Neural progenitor cell (in vitro differentiated cells): Measurements from ENCODE around the gene TPBGL. TPM values are rescaled to one million over a fixed set of nuclear protein-coding genes. Genes with fewer than 3 reads are reported as not detected.

Experiments used
- DNase-seq: peaks from one replicate; pipeline ENCODE4 v3.0.0-alpha.2; 2016; ENCODE audit warnings: low spot score
- H2AFZ ChIP-seq: fragments of 200-600 bp; sonication (generic); replicated peaks from 2 replicates; pipeline ENCODE4 v1.6.1; 2016; ENCODE audit warnings: antibody characterized with exemption
- H3F3A ChIP-seq: fragments of 200-600 bp; sonication (generic); 2 replicates; pipeline ENCODE4 v1.6.1; 2016; ENCODE audit warnings: antibody characterized with exemption, low read depth
- H3K27ac ChIP-seq: fragments of 200-600 bp; sonication (generic); 2 replicates; pipeline ENCODE4 v1.5.1; 2016; ENCODE audit warnings: mild to moderate bottlenecking
- H3K27me3 ChIP-seq: fragments of 200-600 bp; sonication (generic); 2 replicates; pipeline ENCODE4 v1.6.1; 2016; ENCODE audit warnings: mild to moderate bottlenecking, moderate library complexity
- H3K36me3 ChIP-seq: fragments of 200-600 bp; sonication (generic); 2 replicates; pipeline ENCODE4 v1.5.1; 2016
- H3K4me1 ChIP-seq: fragments of 200-600 bp; sonication (generic); 2 replicates; pipeline ENCODE4 v1.6.1; 2016; ENCODE audit warnings: mixed run types
- H3K4me2 ChIP-seq: fragments of 200-600 bp; sonication (generic); 2 replicates; pipeline ENCODE4 v1.6.1; 2016
- H3K4me3 ChIP-seq: fragments of 200-600 bp; sonication (generic); 2 replicates; pipeline ENCODE4 v1.5.1; 2016
- H3K79me2 ChIP-seq: fragments of 200-600 bp; sonication (generic); 2 replicates; pipeline ENCODE4 v1.6.1; 2016; ENCODE audit warnings: low read depth
- H3K9ac ChIP-seq: fragments of 200-600 bp; sonication (generic); 2 replicates; pipeline ENCODE4 v1.6.1; 2016
- H3K9me3 ChIP-seq: fragments of 200-600 bp; sonication (generic); 2 replicates; pipeline ENCODE4 v1.5.1; 2016; ENCODE audit warnings: low read depth
- H4K20me1 ChIP-seq: fragments of 200-600 bp; sonication (generic); 2 replicates; pipeline ENCODE4 v1.6.1; 2016; ENCODE audit warnings: low read depth
- H3K27ac Mint-ChIP-seq: 3 replicates; pipeline ENCODE4 v1.8.0; 2021; ENCODE audit warnings: mixed read lengths
- H3K27me3 Mint-ChIP-seq: 2 replicates; pipeline ENCODE4 v1.8.0; 2022; ENCODE audit warnings: low read depth, mild to moderate bottlenecking, inconsistent platforms, moderate library complexity, mixed read lengths; ENCODE audit not compliant: insufficient read depth
- H3K36me3 Mint-ChIP-seq: 3 replicates; pipeline ENCODE4 v1.8.0; 2021; ENCODE audit warnings: mixed read lengths
- H3K4me1 Mint-ChIP-seq: 3 replicates; pipeline ENCODE4 v1.8.0; 2021; ENCODE audit warnings: mixed read lengths
- H3K4me3 Mint-ChIP-seq: 3 replicates; pipeline ENCODE4 v1.8.0; 2021; ENCODE audit warnings: mild to moderate bottlenecking, moderate library complexity, mixed read lengths
- H3K9me3 Mint-ChIP-seq: 3 replicates; pipeline ENCODE4 v1.8.0; 2020; ENCODE audit warnings: mixed read lengths
- EZH2 ChIP-seq: fragments of 200-600 bp; sonication (generic); IDR thresholded peaks from 2 replicates; pipeline ENCODE4 v1.6.1; 2017; ENCODE audit warnings: antibody characterized with exemption, mild to moderate bottlenecking, moderate library complexity
- EZH2phosphoT487 ChIP-seq: fragments of 200-600 bp; sonication (generic); IDR thresholded peaks from 2 replicates; pipeline ENCODE4 v1.6.1; 2017; ENCODE audit warnings: antibody characterized with exemption
- total RNA-seq: library from RNA; depleted of rRNA; stranded (reverse); fragments of >200 nt; gene quantifications from 2 replicates; pipeline ENCODE4 v1.2.3, GENCODE V29; 2015; ENCODE audit warnings: low replicate concordance
- TF ChIP-seq, protein P1 (sequence below): fragments of 200-600 bp; sonication (generic); IDR thresholded peaks from 2 replicates; pipeline ENCODE4 v1.5.1; 2017; ENCODE audit warnings: antibody characterized with exemption, mild to moderate bottlenecking

Gene TPBGL
- total RNA-seq, 1 donor from 2014 or later = not detected

DNA sequence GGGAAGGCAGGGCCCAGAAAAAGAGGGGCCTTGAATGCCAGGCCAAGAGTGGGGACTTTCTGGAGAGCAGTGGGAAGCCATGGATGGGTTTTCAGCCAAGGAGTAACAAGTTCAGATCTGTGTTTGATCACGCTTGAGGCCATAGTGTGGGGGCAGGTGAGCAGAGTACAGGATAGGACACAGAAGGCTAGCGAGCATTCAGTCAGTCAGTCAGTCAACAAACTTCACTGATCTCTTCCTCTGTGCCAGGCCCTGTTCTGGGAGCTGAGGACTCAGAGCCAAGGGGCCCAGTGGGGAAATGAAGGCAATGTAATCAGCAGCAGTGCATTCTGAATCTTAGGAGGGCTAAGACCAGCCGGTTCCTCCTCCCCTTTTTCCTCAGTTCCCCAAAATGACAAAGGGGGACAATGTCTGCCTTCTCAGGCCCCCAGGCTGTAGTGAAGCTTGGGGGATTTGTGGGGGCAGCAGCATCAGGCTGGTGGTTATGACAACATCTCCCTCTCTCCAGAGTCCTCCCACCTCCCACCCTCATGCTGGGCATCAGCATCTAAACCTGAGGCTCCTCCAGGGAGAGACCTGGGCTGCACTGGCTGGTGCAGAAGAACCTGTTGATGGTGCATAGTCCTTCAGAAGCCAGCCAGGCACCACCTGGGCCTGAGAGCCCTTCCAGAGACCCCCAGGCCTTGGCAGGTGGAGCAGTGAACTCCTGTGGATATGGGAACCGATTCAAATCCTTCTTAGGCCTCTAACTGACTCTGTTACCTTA lies 42.9 kb upstream of the TPBGL start:
- Histone ChIP-seq H3K9ac (no peak overlapping the region), H3K79me2 (no peaks in the 10 kb centered on the region), H4K20me1 (no peaks in the 10 kb centered on the region), H3K9me3 (no peaks in the 10 kb centered on the region), H3K27ac (no peak overlapping the region), H3K27me3 (no peaks in the 10 kb centered on the region), H3K4me2 (no peak overlapping the region), H3K4me1 (peaks cover 3% of the 10 kb centered on the region), H3F3A (no peaks in the 10 kb centered on the region), H2AFZ (no peak overlapping the region), H3K36me3 (no peaks in the 10 kb centered on the region), H3K4me3 (no peak overlapping the region)
- no peaks in the 10 kb centered on the region for H3K9me3 Mint-ChIP-seq
- DNase-seq = no peak
- H3K27me3 Mint-ChIP-seq = peaks cover 29% of the 10 kb centered on the region
- no peak overlapping the region for H3K27ac Mint-ChIP-seq
- no peak for TF ChIP-seq EZH2phosphoT487
- TF ChIP-seq, protein P1, sequence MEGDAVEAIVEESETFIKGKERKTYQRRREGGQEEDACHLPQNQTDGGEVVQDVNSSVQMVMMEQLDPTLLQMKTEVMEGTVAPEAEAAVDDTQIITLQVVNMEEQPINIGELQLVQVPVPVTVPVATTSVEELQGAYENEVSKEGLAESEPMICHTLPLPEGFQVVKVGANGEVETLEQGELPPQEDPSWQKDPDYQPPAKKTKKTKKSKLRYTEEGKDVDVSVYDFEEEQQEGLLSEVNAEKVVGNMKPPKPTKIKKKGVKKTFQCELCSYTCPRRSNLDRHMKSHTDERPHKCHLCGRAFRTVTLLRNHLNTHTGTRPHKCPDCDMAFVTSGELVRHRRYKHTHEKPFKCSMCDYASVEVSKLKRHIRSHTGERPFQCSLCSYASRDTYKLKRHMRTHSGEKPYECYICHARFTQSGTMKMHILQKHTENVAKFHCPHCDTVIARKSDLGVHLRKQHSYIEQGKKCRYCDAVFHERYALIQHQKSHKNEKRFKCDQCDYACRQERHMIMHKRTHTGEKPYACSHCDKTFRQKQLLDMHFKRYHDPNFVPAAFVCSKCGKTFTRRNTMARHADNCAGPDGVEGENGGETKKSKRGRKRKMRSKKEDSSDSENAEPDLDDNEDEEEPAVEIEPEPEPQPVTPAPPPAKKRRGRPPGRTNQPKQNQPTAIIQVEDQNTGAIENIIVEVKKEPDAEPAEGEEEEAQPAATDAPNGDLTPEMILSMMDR = no peak
- no peak for TF ChIP-seq EZH2
- peaks cover 22% of the 10 kb centered on the region for H3K4me1 Mint-ChIP-seq
- no peaks in the 10 kb centered on the region for H3K36me3 Mint-ChIP-seq
- no peak overlapping the region for H3K4me3 Mint-ChIP-seq

DNA sequence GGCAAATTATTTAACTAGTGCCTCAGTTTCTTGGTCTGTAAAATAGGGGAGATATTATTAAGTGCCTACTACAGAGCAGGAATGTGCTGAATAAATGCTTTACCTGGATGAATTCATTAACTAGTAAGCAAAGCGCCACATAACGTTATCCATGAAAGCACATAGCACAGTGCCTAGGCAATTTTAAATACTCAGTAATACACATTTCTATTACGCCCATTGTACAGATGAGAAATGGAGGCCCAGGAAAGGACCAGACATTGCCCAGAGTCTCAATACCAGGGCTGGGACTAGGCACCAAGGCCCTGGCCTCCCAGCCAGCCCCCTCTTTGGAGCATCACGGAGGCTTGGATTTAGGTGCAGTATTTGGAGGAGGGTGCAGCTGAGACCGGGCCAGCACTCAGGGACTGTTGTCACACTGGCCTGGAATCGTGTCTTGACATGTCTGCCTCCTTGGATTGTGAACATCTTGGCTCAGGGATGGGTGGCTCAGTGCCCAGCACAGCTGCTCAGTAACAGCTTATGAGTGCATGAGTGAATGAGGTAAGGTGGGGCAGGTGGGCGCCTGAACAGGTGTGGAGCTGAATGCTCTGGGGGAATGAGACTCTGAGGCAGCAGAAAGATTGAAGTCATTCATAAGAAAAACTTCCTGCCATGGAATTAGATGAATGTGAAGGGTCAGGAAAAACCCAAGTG lies 42.1 kb upstream of the TPBGL start:
- no peaks in the 10 kb centered on the region for H3K79me2 ChIP-seq
- H4K20me1 ChIP-seq = no peaks in the 10 kb centered on the region
- Mint-ChIP-seq H3K27me3 (peaks cover 23% of the 10 kb centered on the region), H3K36me3 (no peaks in the 10 kb centered on the region), H3K4me1 (peaks cover 22% of the 10 kb centered on the region), H3K9me3 (no peaks in the 10 kb centered on the region), H3K27ac (no peak overlapping the region), H3K4me3 (no peak overlapping the region)
- no peak for DNase-seq
- no peak overlapping the region for H3K27ac ChIP-seq
- H3K4me2 ChIP-seq = no peak overlapping the region
- H3K4me3 ChIP-seq = no peak overlapping the region
- H3K27me3 ChIP-seq = no peaks in the 10 kb centered on the region
- H3K36me3 ChIP-seq = no peaks in the 10 kb centered on the region
- H3K4me1 ChIP-seq = peaks cover 3% of the 10 kb centered on the region
- no peak overlapping the region for H2AFZ ChIP-seq
- H3K9me3 ChIP-seq = no peaks in the 10 kb centered on the region
- no peak for TF ChIP-seq EZH2
- no peak for TF ChIP-seq EZH2phosphoT487
- TF ChIP-seq, protein P1 = no peak
- no peaks in the 10 kb centered on the region for H3F3A ChIP-seq
- no peak overlapping the region for H3K9ac ChIP-seq

DNA sequence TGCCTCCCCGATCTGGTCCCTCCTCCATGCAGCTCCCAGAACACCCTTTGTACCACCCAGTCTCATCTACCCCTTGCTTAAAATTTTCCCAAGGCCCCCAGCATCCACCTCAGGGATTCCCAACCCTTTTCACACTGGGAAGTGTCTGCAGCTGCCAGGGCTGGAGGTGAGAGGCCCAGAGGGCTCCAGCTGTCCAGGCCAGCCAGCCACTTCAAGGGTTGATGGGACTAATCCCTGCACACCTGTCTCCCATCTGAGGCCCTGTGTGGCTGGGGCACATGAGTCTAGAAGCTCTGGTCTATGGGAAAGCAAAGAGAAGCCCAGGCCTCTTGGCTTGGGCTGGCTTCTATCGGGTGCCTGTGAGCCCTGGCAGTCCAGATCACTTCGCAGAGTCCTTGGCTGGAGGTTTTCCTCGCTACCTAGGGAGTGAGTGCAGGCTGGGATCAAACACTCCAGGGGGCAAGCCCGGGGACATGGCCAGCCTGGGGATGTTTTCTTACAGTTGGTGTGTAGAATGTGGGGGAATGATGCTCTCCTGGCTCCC lies 41.1 kb upstream of the TPBGL start:
- H2AFZ ChIP-seq = no peak overlapping the region
- H3K27me3 Mint-ChIP-seq = peaks cover 19% of the 10 kb centered on the region
- no peak for DNase-seq
- no peak overlapping the region for H3K4me3 Mint-ChIP-seq
- H4K20me1 ChIP-seq = no peaks in the 10 kb centered on the region
- no peaks in the 10 kb centered on the region for H3K27me3 ChIP-seq
- no peaks in the 10 kb centered on the region for H3K9me3 Mint-ChIP-seq
- H3K4me1 ChIP-seq = peaks cover 3% of the 10 kb centered on the region
- H3K36me3 ChIP-seq = no peaks in the 10 kb centered on the region
- H3K4me1 Mint-ChIP-seq = peaks cover 22% of the 10 kb centered on the region
- no peak overlapping the region for H3K4me2 ChIP-seq
- TF ChIP-seq EZH2phosphoT487 = no peak
- TF ChIP-seq, protein P1 = no peak
- TF ChIP-seq EZH2 = no peak
- H3K27ac Mint-ChIP-seq = peak overlapping the region; percentile 36
- H3K9me3 ChIP-seq = no peaks in the 10 kb centered on the region
- no peak overlapping the region for H3K27ac ChIP-seq
- H3K79me2 ChIP-seq = no peaks in the 10 kb centered on the region
- no peaks in the 10 kb centered on the region for H3K36me3 Mint-ChIP-seq
- no peak overlapping the region for H3K9ac ChIP-seq
- H3F3A ChIP-seq = no peaks in the 10 kb centered on the region
- H3K4me3 ChIP-seq = no peak overlapping the region
